Stimulated activated CD8-positive, alpha-beta memory T cell treated with anti-CD3 and anti-CD28 coated beads, Interleukin-12 subunit alpha, Interleukin-12 subunit beta, amount 100 ng/mL, for 1 hour (primary cell): Measurements from ENCODE around the gene C6orf132.

ENCODE experiments used
- DNase-seq: peaks from one replicate; pipeline ENCODE4 v3.0.0-alpha.2; 2020; ENCODE audit warnings: low read depth

The C6orf132 gene

GRCh38 chr6:42135161-42135560, 7.3 kb downstream of the C6orf132 start:
- no peak for DNase-seq

GRCh38 chr6:42133926-42134325, 8.5 kb downstream of the C6orf132 start:
- no peak for DNase-seq

GRCh38 chr6:42131531-42131930, 10.9 kb downstream of the C6orf132 start:
- DNase-seq, result no peak

GRCh38 chr6:42129360-42129676, 13.1 kb downstream of the C6orf132 start:
- no peak for DNase-seq

GRCh38 chr6:42128460-42129359, 13.7 kb downstream of the C6orf132 start:
- DNase-seq, result no peak

GRCh38 chr6:42125663-42126062, 16.8 kb downstream of the C6orf132 start:
- no peak for DNase-seq

GRCh38 chr6:42125231-42125630, 17.2 kb downstream of the C6orf132 start:
- no peak for DNase-seq

- no peak for DNase-seq
These were observed 18.1 kb downstream of the C6orf132 start for GRCh38 chr6:42124223-42124836.

GRCh38 chr6:42123379-42124103, 18.9 kb downstream of the C6orf132 start:
- no peak for DNase-seq

- DNase-seq, result no peak
These were observed 21.2 kb downstream of the C6orf132 start for GRCh38 chr6:42120895-42121865.

- no peak for DNase-seq
These were observed 24.0 kb downstream of the C6orf132 start for GRCh38 chr6:42118162-42119001.

- no peak for DNase-seq
These were observed 24.6 kb downstream of the C6orf132 start for GRCh38 chr6:42117843-42118161.

- no peak for DNase-seq
These were observed 28.3 kb downstream of the C6orf132 start for GRCh38 chr6:42113936-42114636.

GRCh38 chr6:42112351-42112750, 30.1 kb downstream of the C6orf132 start:
- no peak for DNase-seq

- no peak for DNase-seq
These were observed 31.7 kb downstream of the C6orf132 start for GRCh38 chr6:42110683-42111082.

- DNase-seq, result no peak
These were observed 34.3 kb downstream of the C6orf132 start for GRCh38 chr6:42108071-42108470.

- no peak for DNase-seq
These were observed 36.1 kb downstream of the C6orf132 start for GRCh38 chr6:42106112-42107023.

GRCh38 chr6:42105709-42106108, 36.7 kb downstream of the C6orf132 start:
- no peak for DNase-seq

- DNase-seq, result no peak
These were observed 37.2 kb downstream of the C6orf132 start for GRCh38 chr6:42105156-42105648.
